AG04449 (cell line): ENCODE results near the gene ALDH3B2.
"Not testable (repeated sequence)": the region's sequence is repeated elsewhere in the genome, so short reads cannot be mapped to it uniquely, and the experiment has no call there.

Experiments
- CTCF ChIA-PET: fragments of 350-600 bp; formaldehyde crosslinking; extraction: SDS; loops from one replicate; lab custom pipeline; 2021; ENCODE audit warnings: antibody characterized with exemption; lab: Yijun Ruan, JAX
- POLR2A ChIA-PET: fragments of 400-600, 350-600 bp; formaldehyde crosslinking; extraction: SDS; loops from one replicate; lab custom pipeline; 2020; ENCODE audit warnings: antibody characterized with exemption, inconsistent platforms; lab: Yijun Ruan, JAX
- DNase-seq: peaks from one replicate; pipeline ENCODE4 v3.0.0-alpha.2; 2010; ENCODE audit warnings: low read depth, low spot score
- H3K4me3 ChIP-seq: 2 replicates; pipeline ENCODE4 v1.5.1; 2011; ENCODE audit warnings: low read depth, mild to moderate bottlenecking, control low read depth, low read length
- CTCF ChIP-seq: IDR thresholded peaks from one replicate; pipeline ENCODE4 v1.5.1; 2011; ENCODE audit warnings: mild to moderate bottlenecking, moderate library complexity, low read length, control low read depth, inconsistent platforms; ENCODE audit not compliant: insufficient read depth; ENCODE audit errors: missing control alignments

ALDH3B2 gene

GRCh38 chr11:67626970-67627369, 47.5 kb downstream of the ALDH3B2 start:
- no peak overlapping the region for H3K4me3 ChIP-seq
- no peak for TF ChIP-seq CTCF
- no peak for DNase-seq
- POLR2A ChIA-PET, result no interaction called here
- CTCF ChIA-PET, result interaction anchor here (1.7 to 6.3 kb wide), 4 partner anchors 12 to 54 kb away, joined by 4 to 104 read pairs (median 67); no protein-coding TSS in a partner anchor

- H3K4me3 ChIP-seq, POLR2A ChIA-PET, DNase-seq: not testable (repeated sequence)
- CTCF ChIA-PET, result interaction anchor here (4.7 to 6.3 kb wide), 3 partner anchors 12 to 32 kb away, joined by 33 to 104 read pairs (median 101); no protein-coding TSS in a partner anchor
Observed at GRCh38 chr11:67626131-67626833, 48.1 kb downstream of the ALDH3B2 start.

GRCh38 chr11:67623795-67624194, 50.6 kb downstream of the ALDH3B2 start:
- DNase-seq, H3K4me3 ChIP-seq, POLR2A ChIA-PET: not testable (repeated sequence)
- CTCF ChIA-PET, result interaction anchor here (1.6 kb wide), 1 partner anchor 9 kb away, joined by 6 read pairs; no protein-coding TSS in a partner anchor

- POLR2A ChIA-PET, DNase-seq, H3K4me3 ChIP-seq: not testable (repeated sequence)
- CTCF ChIA-PET, result interaction anchor here (1.6 kb wide), 1 partner anchor 8 kb away, joined by 6 read pairs; no protein-coding TSS in a partner anchor
Observed at GRCh38 chr11:67622905-67623304, 51.5 kb downstream of the ALDH3B2 start.

DNA sequence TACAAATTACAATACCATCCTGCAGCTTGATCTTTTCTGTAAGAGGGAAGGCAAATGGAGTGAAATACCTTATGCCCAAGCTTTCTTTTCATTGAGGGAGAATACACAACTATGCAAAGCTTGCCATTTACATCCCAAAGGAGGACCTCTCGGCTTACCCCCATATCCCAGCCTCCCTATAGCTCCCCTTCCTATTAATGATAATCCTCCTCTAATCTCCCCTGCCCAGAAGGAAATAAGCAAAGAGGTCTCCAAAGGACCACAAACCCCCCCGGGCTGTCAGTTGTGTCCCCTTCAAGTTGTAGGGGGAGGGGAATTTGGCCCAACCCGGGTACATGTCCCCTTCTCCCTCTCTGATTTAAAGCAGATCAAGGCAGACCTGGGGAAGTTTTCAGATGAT, 52.5 kb downstream of the ALDH3B2 start:
- CTCF ChIA-PET, result interaction anchor here (3.5 kb wide), 1 partner anchor 8 kb away, joined by 21 read pairs; the partner anchor contains the start of gene NUDT8
- H3K4me3 ChIP-seq, DNase-seq, POLR2A ChIA-PET: not testable (repeated sequence)

DNA sequence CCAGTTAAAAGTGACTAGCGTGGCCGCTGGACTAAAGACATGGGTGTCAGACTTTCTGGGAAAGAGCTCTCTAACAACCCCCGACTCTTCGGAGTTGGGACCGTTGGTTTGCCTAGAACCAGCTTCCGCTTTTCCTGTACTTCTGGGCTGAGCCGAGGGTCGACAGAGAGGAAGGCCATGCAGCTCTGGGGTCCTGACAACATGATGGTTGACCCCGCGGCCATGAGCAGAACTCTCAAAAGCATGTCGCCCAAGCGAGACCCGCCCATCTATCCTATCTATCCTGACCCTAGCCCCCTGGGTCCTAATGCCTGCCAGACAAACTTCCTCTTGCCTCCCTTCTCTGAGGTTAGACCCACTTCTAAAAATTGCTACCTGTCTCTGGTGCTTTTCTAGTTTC, 53.8 kb downstream of the ALDH3B2 start:
- CTCF ChIA-PET, result interaction anchor here (3.5 kb wide), 1 partner anchor 9 kb away, joined by 21 read pairs; the partner anchor contains the start of gene NUDT8
- H3K4me3 ChIP-seq, DNase-seq, POLR2A ChIA-PET: not testable (repeated sequence)

GRCh38 chr11:67619683-67620618, 54.5 kb downstream of the ALDH3B2 start:
- POLR2A ChIA-PET, H3K4me3 ChIP-seq, DNase-seq: not testable (repeated sequence)
- CTCF ChIA-PET, result interaction anchor here (3.5 kb wide), 1 partner anchor 10 kb away, joined by 21 read pairs; the partner anchor contains the start of gene NUDT8

DNA sequence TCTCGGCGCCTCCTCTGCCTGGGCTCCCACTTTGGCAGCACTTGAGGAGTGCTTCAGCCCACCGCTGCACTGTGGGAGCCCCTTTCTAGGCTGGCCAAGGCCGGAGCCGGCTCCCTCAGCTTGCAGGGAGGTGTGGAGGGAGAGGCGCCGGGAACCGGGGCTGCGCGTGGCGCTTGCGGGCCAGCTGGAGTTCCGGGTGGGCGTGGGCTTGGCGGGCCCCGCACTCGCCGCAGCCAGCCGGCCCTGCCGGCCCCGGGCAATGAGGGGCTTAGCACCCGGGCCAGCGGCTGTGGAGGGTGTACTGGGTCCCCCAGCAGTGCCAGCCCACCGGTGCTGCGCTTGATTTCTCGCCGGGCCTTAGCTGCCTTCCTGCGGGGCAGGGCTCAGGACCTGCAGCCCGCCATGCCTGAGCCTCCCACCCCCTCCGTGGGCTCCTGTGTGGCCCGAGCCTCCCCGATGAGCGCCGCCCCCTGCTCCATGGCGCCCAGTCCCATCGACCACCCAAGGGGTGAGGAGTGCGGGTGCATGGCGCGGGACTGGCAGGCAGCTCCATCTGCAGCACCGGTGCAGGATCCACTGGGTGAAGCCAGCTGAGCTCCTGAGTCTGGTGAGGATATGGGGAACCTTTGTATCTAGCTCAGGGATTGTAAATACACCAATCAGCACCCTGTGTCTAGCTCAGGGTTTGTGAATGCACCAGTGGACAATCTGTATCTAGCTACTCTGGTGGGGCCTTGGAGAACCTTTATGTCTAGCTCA, 55.3 kb downstream of the ALDH3B2 start:
- DNase-seq, H3K4me3 ChIP-seq, POLR2A ChIA-PET: not testable (repeated sequence)
- CTCF ChIA-PET, result interaction anchor here (3.5 kb wide), 1 partner anchor 11 kb away, joined by 21 read pairs; the partner anchor contains the start of gene NUDT8

DNA sequence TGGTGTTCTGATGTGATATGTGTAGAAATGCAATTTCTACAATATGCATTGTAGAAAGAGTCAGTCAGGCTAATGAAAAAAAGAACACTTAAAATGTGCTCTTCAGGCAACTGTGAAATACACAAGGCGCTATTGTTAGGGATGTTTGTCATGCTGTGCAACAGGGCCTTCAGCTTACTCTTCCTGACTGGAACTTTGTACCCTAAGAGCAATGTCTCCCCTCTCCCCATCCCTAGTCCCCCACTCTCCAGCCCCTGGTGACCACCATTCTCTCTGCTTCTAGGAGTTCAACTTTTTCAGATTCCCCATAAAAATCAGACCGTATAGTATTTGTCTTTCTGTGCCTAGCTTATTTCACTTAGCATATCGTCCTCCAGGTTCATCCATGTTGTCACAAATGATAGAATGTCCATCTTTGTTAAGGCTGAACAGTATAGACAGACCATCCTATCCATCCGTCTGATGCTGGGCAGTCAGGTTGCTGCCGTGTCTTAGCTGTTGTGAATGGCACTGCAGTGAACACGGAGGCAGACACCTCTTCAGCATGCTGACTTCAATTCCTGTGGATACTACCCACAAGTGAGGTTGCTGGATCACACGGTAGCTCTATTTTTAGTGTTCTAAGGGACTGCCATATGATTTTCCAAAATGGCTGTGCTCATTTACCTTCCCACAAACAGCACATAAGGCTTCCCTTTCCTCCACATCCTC, 57.0 kb downstream of the ALDH3B2 start:
- ChIA-PET POLR2A (interaction anchor here (0.7 kb wide), 1 partner anchor 1178 kb away, joined by 3 read pairs; no protein-coding TSS in a partner anchor), CTCF (interaction anchor here (0.7 to 7.7 kb wide), 4 partner anchors 9 to 22 kb away, joined by 3 to 104 read pairs (median 8); partner anchors contain the start of genes NUDT8 and TBX10)
- no peak for TF ChIP-seq CTCF
- no peak overlapping the region for H3K4me3 ChIP-seq
- DNase-seq, result no peak
